Measurements from ENCODE around the gene MAP1B.

MAP1B gene

GRCh38 chr5:72256536-72256935 lies 149.3 kb downstream of the MAP1B start:
- DNase-seq = no peak
